HepG2 (cell line): ENCODE measurements around the gene TM4SF4. TPM values are rescaled to one million over a fixed set of nuclear protein-coding genes. Genes with fewer than 3 reads are reported as not detected.

ENCODE experiments used
- ARID4A ChIP-seq: sonication (generic); formaldehyde crosslinking; IDR thresholded peaks from 2 replicates; pipeline ENCODE4 v1.5.0; 2020; ENCODE audit warnings: mild to moderate bottlenecking, missing genetic modification reagents, borderline replicate concordance
- FOXA3 ChIP-seq: IDR thresholded peaks from 2 replicates; pipeline ENCODE4 v1.6.1; 2016; ENCODE audit warnings: missing genetic modification reagents, missing compliant biosample characterization
- FOXP4 ChIP-seq: sonication (generic); formaldehyde crosslinking; IDR thresholded peaks from 2 replicates; pipeline ENCODE4 v1.4.0; 2020; ENCODE audit warnings: missing genetic modification reagents
- HDAC2 ChIP-seq: sonication (generic); formaldehyde crosslinking; IDR thresholded peaks from 2 replicates; pipeline ENCODE4 v1.4.0; 2020; ENCODE audit warnings: missing genetic modification reagents
- KMT2B ChIP-seq: IDR thresholded peaks from 2 replicates; pipeline ENCODE4 v1.6.1; 2016; ENCODE audit warnings: missing genetic modification reagents, missing compliant biosample characterization
- LCORL ChIP-seq, 2 experiments: fragments of 450-650 bp in 1 of 2; sonication (generic) in 1 of 2; formaldehyde crosslinking in 1 of 2; IDR thresholded peaks; 2 replicates each; pipeline versions ENCODE4 v1.5.0 to v1.6.1; 2017 to 2020; ENCODE audit warnings: antibody characterized with exemption in 1 of 2, missing genetic modification reagents in 1 of 2
- MEF2D ChIP-seq: sonication (generic); formaldehyde crosslinking; IDR thresholded peaks from 2 replicates; pipeline ENCODE4 v1.5.1; 2020; ENCODE audit warnings: mild to moderate bottlenecking, missing genetic modification reagents
- NR2F6 ChIP-seq, 2 experiments: IDR thresholded peaks; 2 replicates each; pipeline ENCODE4 v1.6.1; 2016; ENCODE audit warnings: antibody characterized with exemption in 1 of 2, mild to moderate bottlenecking in 1 of 2
- POGZ ChIP-seq: sonication (generic); formaldehyde crosslinking; IDR thresholded peaks from 2 replicates; pipeline ENCODE4 v1.4.0; 2020; ENCODE audit warnings: mild to moderate bottlenecking, missing genetic modification reagents
- SAP130 ChIP-seq: IDR thresholded peaks from 2 replicates; pipeline ENCODE4 v1.6.1; 2016; ENCODE audit warnings: low read depth
- SOX6 ChIP-seq, 2 experiments: fragments of 450-650 bp in 1 of 2; sonication (generic) in 1 of 2; formaldehyde crosslinking in 1 of 2; IDR thresholded peaks; 2 replicates each; pipeline versions ENCODE4 v1.4.0 to v1.6.1; 2017 to 2020; ENCODE audit warnings: antibody characterized with exemption in 1 of 2, mild to moderate bottlenecking in 1 of 2, missing genetic modification reagents in 1 of 2
- ZBTB33 ChIP-seq: sonication (generic); formaldehyde crosslinking; IDR thresholded peaks from 2 replicates; pipeline ENCODE4 v1.4.0; 2020; ENCODE audit warnings: missing genetic modification reagents
- ZNF550 ChIP-seq: sonication (generic); formaldehyde crosslinking; IDR thresholded peaks from 2 replicates; pipeline ENCODE4 v1.4.0; 2020; ENCODE audit warnings: mild to moderate bottlenecking, missing genetic modification reagents, borderline replicate concordance
- polyA plus RNA-seq, 8 experiments: library from polyadenylated mRNA; depleted of rRNA in 3 of 8; stranded (reverse) in 7 of 8; unstranded in 1 of 8; fragments of >200 nt; fragmentation: Illumina TruSeq in 4 of 8; extraction: Trizol in 4 of 8; gene quantifications; 2 replicates each; pipeline versions ENCODE4 v1.2.1 to v1.2.3, GENCODE V29; 2011 to 2016; ENCODE audit warnings: low read depth in 4 of 8, missing spikeins in 1 of 8, mixed read lengths in 1 of 8; ENCODE audit not compliant: insufficient read depth in 1 of 8
- total RNA-seq, 5 experiments: library from RNA; depleted of rRNA; stranded (reverse); fragments of >200 nt; fragmentation: Illumina TruSeq; extraction: Trizol; gene quantifications; 2 replicates each; pipeline ENCODE4 v1.2.3, GENCODE V29; 2016; ENCODE audit warnings: low read depth in 1 of 5
- TF ChIP-seq, protein P1 (sequence below): sonication (generic); formaldehyde crosslinking; IDR thresholded peaks from 2 replicates; pipeline ENCODE4 v1.4.0; 2020; ENCODE audit warnings: missing genetic modification reagents, borderline replicate concordance

Gene TM4SF4
- total and polyA plus RNA-seq, 2 of the 13 experiments (the other 11 are each of a cell fraction or from before 2014, with no cell fraction given) = 0.63 to 0.95 TPM

DNA sequence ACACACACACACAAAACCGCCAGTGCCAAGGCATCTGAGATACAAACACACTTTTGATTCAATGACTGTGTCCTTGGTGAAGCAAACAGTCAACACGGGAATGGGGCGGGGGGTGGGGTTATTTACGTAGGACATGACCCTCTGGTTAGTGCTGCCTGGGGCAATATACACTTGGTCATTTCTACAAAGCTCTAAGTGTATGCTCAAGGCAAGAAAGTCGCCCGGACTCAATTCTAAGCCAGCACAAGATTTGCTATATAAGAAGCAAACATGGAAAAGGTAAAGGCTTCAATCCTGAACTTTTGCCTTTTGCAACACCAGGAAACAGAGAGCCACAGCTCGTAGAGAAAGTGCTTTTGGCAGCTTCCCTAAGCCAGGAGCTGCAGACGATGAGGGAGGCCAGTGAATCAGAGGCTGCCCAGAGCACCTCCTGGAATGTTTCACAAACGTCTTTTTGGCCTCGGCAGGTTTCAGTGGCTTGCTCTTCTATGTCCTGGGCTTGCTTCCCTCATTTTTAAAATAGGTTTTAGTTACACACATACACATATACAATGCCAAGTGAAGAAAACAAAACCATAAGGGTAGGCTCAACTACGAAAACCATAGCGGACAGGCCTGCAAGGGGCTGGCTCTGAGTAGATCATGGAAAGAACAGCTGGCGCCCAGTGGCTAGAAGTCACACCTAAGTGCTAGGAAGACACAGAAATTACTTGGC is 73.6 kb downstream of the TM4SF4 start (continued):
- TF ChIP-seq SOX6 (IDR thresholded peaks at IDR 0.05) (no peak), SOX6 (CRISPR knock-in tag; IDR thresholded peaks at IDR 0.05) (peak; percentile 40; the same call in 1 of the 2 replicates), HDAC2 (CRISPR knock-in tag) (peak; percentile 36; the same call in 1 of the 2 replicates), FOXP4 (peak; percentile 65), ARID4A (peak; percentile 27; the same call in 1 of the 2 replicates), KMT2B (CRISPR knock-in tag) (peak; percentile 49; the same call in 1 of the 2 replicates), LCORL (IDR thresholded peaks at IDR 0.05) (no peak), LCORL (CRISPR knock-in tag; IDR thresholded peaks at IDR 0.05) (peak; percentile 38; the same call in 1 of the 2 replicates), FOXA3 (CRISPR knock-in tag) (peak; percentile 66), POGZ (peak; percentile 24; the same call in 1 of the 2 replicates), ZNF550 (no peak), ZBTB33 (CRISPR knock-in tag) (peak; percentile 65; the same call in 1 of the 2 replicates), MEF2D (CRISPR knock-in tag) (no peak), SAP130 (CRISPR knock-in tag) (peak; percentile 19; the same call in 1 of the 2 replicates), NR2F6 (IDR thresholded peaks at IDR 0.05) (peak; percentile 17; the same call in 1 of the 2 replicates), NR2F6 (CRISPR knock-in tag; IDR thresholded peaks at IDR 0.05) (0 out of 2 replicates have a peak, but pooled peaks have one; percentile 11)
- TF ChIP-seq, protein P1, sequence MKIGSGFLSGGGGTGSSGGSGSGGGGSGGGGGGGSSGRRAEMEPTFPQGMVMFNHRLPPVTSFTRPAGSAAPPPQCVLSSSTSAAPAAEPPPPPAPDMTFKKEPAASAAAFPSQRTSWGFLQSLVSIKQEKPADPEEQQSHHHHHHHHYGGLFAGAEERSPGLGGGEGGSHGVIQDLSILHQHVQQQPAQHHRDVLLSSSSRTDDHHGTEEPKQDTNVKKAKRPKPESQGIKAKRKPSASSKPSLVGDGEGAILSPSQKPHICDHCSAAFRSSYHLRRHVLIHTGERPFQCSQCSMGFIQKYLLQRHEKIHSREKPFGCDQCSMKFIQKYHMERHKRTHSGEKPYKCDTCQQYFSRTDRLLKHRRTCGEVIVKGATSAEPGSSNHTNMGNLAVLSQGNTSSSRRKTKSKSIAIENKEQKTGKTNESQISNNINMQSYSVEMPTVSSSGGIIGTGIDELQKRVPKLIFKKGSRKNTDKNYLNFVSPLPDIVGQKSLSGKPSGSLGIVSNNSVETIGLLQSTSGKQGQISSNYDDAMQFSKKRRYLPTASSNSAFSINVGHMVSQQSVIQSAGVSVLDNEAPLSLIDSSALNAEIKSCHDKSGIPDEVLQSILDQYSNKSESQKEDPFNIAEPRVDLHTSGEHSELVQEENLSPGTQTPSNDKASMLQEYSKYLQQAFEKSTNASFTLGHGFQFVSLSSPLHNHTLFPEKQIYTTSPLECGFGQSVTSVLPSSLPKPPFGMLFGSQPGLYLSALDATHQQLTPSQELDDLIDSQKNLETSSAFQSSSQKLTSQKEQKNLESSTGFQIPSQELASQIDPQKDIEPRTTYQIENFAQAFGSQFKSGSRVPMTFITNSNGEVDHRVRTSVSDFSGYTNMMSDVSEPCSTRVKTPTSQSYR = peak; percentile 18; the same call in 1 of the 2 replicates
